IPS-11a (cell line): ENCODE data around the gene BCL7C.
"Not testable (repeated sequence)": the region's sequence is repeated elsewhere in the genome, so short reads cannot be mapped to it uniquely, and the experiment has no call there.

Source experiments
- H3K4me3 ChIP-seq: one replicate; pipeline ENCODE4 v1.5.1; 2013; ENCODE audit warnings: low read depth, low read length, control low read depth

BCL7C gene

GRCh38 chr16:30893744-30894539 lies at the start of gene BCL7C:
TSS of gene BCL7C (minus strand) at chr16:30894077. CDS start at chr16:30893944, 133 bp downstream.
- peak within 1 kb of the TSS; percentile 78 for H3K4me3 ChIP-seq

- no peak overlapping the region for H3K4me3 ChIP-seq
These were observed 48.5 kb upstream of the BCL7C start for GRCh38 chr16:30942426-30942806.

- H3K4me3 ChIP-seq: no peak overlapping the region
These were observed 47.9 kb upstream of the BCL7C start for GRCh38 chr16:30941600-30942425.

- not testable (repeated sequence) for H3K4me3 ChIP-seq
These were observed 45.7 kb upstream of the BCL7C start for GRCh38 chr16:30939571-30939970.

- no peak overlapping the region for H3K4me3 ChIP-seq
These were observed 43.8 kb upstream of the BCL7C start for GRCh38 chr16:30937692-30938091.

- no peak overlapping the region for H3K4me3 ChIP-seq
These were observed 41.1 kb upstream of the BCL7C start for GRCh38 chr16:30934827-30935557.

GRCh38 chr16:30931068-30931650 lies 37.3 kb upstream of the BCL7C start:
- H3K4me3 ChIP-seq: no peak overlapping the region

- H3K4me3 ChIP-seq: no peak overlapping the region
These were observed 36.3 kb upstream of the BCL7C start for GRCh38 chr16:30930160-30930571.

GRCh38 chr16:30929167-30929566 lies 35.3 kb upstream of the BCL7C start:
- no peak overlapping the region for H3K4me3 ChIP-seq

- no peak overlapping the region for H3K4me3 ChIP-seq
These were observed 34.5 kb upstream of the BCL7C start for GRCh38 chr16:30928390-30928789.

- H3K4me3 ChIP-seq: no peak overlapping the region
These were observed 34.0 kb upstream of the BCL7C start for GRCh38 chr16:30927789-30928378.

- H3K4me3 ChIP-seq: no peak overlapping the region
These were observed 33.3 kb upstream of the BCL7C start for GRCh38 chr16:30926937-30927788.

GRCh38 chr16:30925995-30926811 lies 32.3 kb upstream of the BCL7C start:
- no peak overlapping the region for H3K4me3 ChIP-seq

GRCh38 chr16:30925632-30925987 lies 31.7 kb upstream of the BCL7C start:
- H3K4me3 ChIP-seq: no peak overlapping the region

GRCh38 chr16:30924913-30925631 lies 31.2 kb upstream of the BCL7C start:
- peak overlapping the region; percentile 61 for H3K4me3 ChIP-seq

- peak overlapping the region; percentile 61 for H3K4me3 ChIP-seq
These were observed 30.4 kb upstream of the BCL7C start for GRCh38 chr16:30924076-30924912.

- peak within 1 kb of the TSS; percentile 78 for H3K4me3 ChIP-seq
These were observed 29.7 kb upstream of the BCL7C start, which contains the start of gene FBXL19 for GRCh38 chr16:30923554-30924075. TSS of gene FBXL19 (plus strand) at chr16:30923572. CDS start at chr16:30925755, 2,183 bp downstream.
